ENCODE data around the gene PLCB3. TPM values are rescaled to one million over a fixed set of nuclear protein-coding genes. Genes with fewer than 3 reads are reported as not detected.
"Not testable (repeated sequence)": the region's sequence is repeated elsewhere in the genome, so short reads cannot be mapped to it uniquely, and the experiment has no call there.

PLCB3 gene
- total RNA-seq, 1 experiment from 2014 or later, result 137 TPM

GRCh38 chr11:64303109-64304031 is 52.0 kb downstream of the PLCB3 start:
- DNase-seq (ENCODE audit: low spot score), result no peak

GRCh38 chr11:64304032-64304315 is 52.6 kb downstream of the PLCB3 start:
- no peak for DNase-seq (ENCODE audit: low spot score)

- peak; percentile 98 for DNase-seq (ENCODE audit: low spot score)
Measured at GRCh38 chr11:64304316-64305072, 53.2 kb downstream of the PLCB3 start.

- DNase-seq (ENCODE audit: low spot score), result peak; percentile 99
Measured at GRCh38 chr11:64305075-64305690, 53.9 kb downstream of the PLCB3 start, which contains the start of gene ESRRA. Gene ESRRA, plus strand, starts transcription at chr11:64305524. Its CDS starts 1,656 bp downstream, at chr11:64307180.

GRCh38 chr11:64305691-64306562 is 54.6 kb downstream of the PLCB3 start:
- peak; percentile 90 for DNase-seq (ENCODE audit: low spot score)

GRCh38 chr11:64306563-64306875 is 55.2 kb downstream of the PLCB3 start:
- DNase-seq (ENCODE audit: low spot score), result no peak

- DNase-seq (ENCODE audit: low spot score), result peak; percentile 51
Measured at GRCh38 chr11:64306876-64307622, 55.7 kb downstream of the PLCB3 start.

- not testable (repeated sequence) for DNase-seq (ENCODE audit: low spot score)
Measured at GRCh38 chr11:64307795-64308194, 56.5 kb downstream of the PLCB3 start.

GRCh38 chr11:64312947-64313346 is 61.6 kb downstream of the PLCB3 start:
- DNase-seq (ENCODE audit: low spot score), result no peak

GRCh38 chr11:64313491-64314145 is 62.3 kb downstream of the PLCB3 start:
- no peak for DNase-seq (ENCODE audit: low spot score)

GRCh38 chr11:64314146-64314804 is 62.9 kb downstream of the PLCB3 start:
- DNase-seq (ENCODE audit: low spot score), result no peak

GRCh38 chr11:64314805-64315561 is 63.7 kb downstream of the PLCB3 start:
- no peak for DNase-seq (ENCODE audit: low spot score)

- not testable (repeated sequence) for DNase-seq (ENCODE audit: low spot score)
Measured at GRCh38 chr11:64315667-64316526, 64.6 kb downstream of the PLCB3 start.

GRCh38 chr11:64316672-64317324 is 65.5 kb downstream of the PLCB3 start:
- peak; percentile 91 for DNase-seq (ENCODE audit: low spot score)

- DNase-seq (ENCODE audit: low spot score), result peak; percentile 100
Measured at GRCh38 chr11:64317325-64317960, 66.1 kb downstream of the PLCB3 start, which contains the start of gene TRMT112. Gene TRMT112, minus strand, starts transcription at chr11:64317559. Its CDS starts 33 bp downstream, at chr11:64317526.

GRCh38 chr11:64317961-64318765 is 66.8 kb downstream of the PLCB3 start, which contains the start of gene PRDX5:
Gene PRDX5, plus strand, starts transcription at chr11:64318121. Its CDS starts 95 bp downstream, at chr11:64318216.
- peak; percentile 99 for DNase-seq (ENCODE audit: low spot score)
